Measurements from ENCODE around the gene SLC5A2. TPM values are rescaled to one million over a fixed set of nuclear protein-coding genes. Genes with fewer than 3 reads are reported as not detected.

Gene SLC5A2
- total and polyA plus RNA-seq, 2 of the 13 experiments (the other 11 are each of a cell fraction or from before 2014, with no cell fraction given): 0.24 to 0.97 TPM

DNA sequence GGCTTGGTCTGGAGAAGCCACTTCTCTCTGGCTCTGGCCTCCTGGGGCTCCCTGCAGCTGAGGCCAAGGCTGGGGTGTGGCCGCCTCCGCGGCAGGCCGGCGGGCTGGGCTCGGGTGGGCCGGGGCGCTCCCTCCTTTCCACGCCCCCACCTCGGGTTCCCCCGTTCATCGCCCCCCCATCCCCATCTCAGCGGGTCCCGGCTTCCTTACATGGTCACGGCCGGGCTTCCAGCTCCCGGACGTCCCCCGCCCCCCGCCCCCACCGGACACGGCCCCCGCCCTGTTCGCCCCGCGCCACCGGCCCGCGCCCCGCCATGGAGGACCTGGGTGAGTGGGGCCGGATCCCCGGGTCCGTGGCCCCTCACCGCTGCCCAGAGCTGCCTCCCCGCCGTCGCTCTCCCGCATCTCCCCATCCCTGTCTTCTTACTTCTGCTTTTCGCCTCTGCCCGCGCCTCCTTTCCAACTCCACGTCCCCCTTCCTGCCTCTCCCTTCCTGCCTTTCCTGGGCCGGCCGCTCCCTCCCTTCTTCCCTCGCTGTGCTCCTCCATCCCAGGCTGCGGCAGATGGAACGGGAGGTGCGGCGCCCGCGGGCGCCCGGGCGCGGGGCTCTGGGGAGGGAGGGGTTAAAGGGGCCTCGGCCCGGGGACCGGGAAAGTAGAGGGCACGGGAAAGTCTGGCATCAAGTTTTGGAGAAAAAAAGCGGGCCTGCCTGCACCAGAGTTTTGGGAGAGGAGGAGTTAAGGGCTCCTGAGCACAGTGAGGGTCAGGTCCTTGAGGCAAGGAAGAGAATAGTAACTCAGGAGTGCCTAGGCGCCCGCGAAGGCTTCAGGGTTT lies 10.8 kb upstream of the SLC5A2 start, which contains the start of gene TGFB1I1 (continued):
- TF ChIP-seq, protein P1, sequence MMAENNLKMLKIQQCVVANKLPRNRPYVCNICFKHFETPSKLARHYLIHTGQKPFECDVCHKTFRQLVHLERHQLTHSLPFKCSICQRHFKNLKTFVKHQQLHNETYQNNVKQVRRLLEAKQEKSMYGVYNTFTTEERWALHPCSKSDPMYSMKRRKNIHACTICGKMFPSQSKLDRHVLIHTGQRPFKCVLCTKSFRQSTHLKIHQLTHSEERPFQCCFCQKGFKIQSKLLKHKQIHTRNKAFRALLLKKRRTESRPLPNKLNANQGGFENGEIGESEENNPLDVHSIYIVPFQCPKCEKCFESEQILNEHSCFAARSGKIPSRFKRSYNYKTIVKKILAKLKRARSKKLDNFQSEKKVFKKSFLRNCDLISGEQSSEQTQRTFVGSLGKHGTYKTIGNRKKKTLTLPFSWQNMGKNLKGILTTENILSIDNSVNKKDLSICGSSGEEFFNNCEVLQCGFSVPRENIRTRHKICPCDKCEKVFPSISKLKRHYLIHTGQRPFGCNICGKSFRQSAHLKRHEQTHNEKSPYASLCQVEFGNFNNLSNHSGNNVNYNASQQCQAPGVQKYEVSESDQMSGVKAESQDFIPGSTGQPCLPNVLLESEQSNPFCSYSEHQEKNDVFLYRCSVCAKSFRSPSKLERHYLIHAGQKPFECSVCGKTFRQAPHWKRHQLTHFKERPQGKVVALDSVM (CRISPR knock-in tag; IDR thresholded peaks at IDR 0.05): no peak
- TF ChIP-seq TBX2 (CRISPR knock-in tag; IDR thresholded peaks at IDR 0.05; ENCODE audit: borderline replicate concordance) (peak; percentile 32; the same call in 1 of the 2 replicates), BCL6 (CRISPR knock-in tag; IDR thresholded peaks at IDR 0.05) (no peak), YEATS4 (CRISPR knock-in tag; IDR thresholded peaks at IDR 0.05; ENCODE audit: borderline replicate concordance) (no peak), AGO2 (optimal IDR thresholded peaks at IDR 0.05; ENCODE audit: low read depth, low read length) (peak; percentile 27), BORCS8-MEF2B (CRISPR knock-in tag; IDR thresholded peaks at IDR 0.05) (no peak), ZNF550 (CRISPR knock-in tag; IDR thresholded peaks at IDR 0.05; ENCODE audit: borderline replicate concordance) (no peak), PTBP1 (IDR thresholded peaks at IDR 0.05; ENCODE audit: low read depth, low read length, poor library complexity, severe bottlenecking) (no peak), HNRNPK (IDR thresholded peaks at IDR 0.05; ENCODE audit: low read depth, low read length, poor library complexity, severe bottlenecking) (peak; percentile 44), ZNF263 (CRISPR knock-in tag; IDR thresholded peaks at IDR 0.05) (peak; percentile 55), CENPX (CRISPR knock-in tag; IDR thresholded peaks at IDR 0.05) (no peak), MEF2D (CRISPR knock-in tag; IDR thresholded peaks at IDR 0.05) (no peak), ZNF33B (CRISPR knock-in tag; IDR thresholded peaks at IDR 0.05) (no peak), ZFP91 (CRISPR knock-in tag; IDR thresholded peaks at IDR 0.05; ENCODE audit: borderline replicate concordance) (peak; percentile 22; the same call in 1 of the 2 replicates), ZNF350 (CRISPR knock-in tag; IDR thresholded peaks at IDR 0.05; ENCODE audit: borderline replicate concordance, low read depth) (no peak), HNRNPLL (IDR thresholded peaks at IDR 0.05; ENCODE audit: low read depth, low read length, poor library complexity, severe bottlenecking) (peak; percentile 14), RCOR2 (CRISPR knock-in tag; IDR thresholded peaks at IDR 0.05) (no peak), ZFP62 (CRISPR knock-in tag; IDR thresholded peaks at IDR 0.05) (no peak), JUND (CRISPR knock-in tag; IDR thresholded peaks at IDR 0.05) (no peak)
- TF ChIP-seq, protein P2, sequence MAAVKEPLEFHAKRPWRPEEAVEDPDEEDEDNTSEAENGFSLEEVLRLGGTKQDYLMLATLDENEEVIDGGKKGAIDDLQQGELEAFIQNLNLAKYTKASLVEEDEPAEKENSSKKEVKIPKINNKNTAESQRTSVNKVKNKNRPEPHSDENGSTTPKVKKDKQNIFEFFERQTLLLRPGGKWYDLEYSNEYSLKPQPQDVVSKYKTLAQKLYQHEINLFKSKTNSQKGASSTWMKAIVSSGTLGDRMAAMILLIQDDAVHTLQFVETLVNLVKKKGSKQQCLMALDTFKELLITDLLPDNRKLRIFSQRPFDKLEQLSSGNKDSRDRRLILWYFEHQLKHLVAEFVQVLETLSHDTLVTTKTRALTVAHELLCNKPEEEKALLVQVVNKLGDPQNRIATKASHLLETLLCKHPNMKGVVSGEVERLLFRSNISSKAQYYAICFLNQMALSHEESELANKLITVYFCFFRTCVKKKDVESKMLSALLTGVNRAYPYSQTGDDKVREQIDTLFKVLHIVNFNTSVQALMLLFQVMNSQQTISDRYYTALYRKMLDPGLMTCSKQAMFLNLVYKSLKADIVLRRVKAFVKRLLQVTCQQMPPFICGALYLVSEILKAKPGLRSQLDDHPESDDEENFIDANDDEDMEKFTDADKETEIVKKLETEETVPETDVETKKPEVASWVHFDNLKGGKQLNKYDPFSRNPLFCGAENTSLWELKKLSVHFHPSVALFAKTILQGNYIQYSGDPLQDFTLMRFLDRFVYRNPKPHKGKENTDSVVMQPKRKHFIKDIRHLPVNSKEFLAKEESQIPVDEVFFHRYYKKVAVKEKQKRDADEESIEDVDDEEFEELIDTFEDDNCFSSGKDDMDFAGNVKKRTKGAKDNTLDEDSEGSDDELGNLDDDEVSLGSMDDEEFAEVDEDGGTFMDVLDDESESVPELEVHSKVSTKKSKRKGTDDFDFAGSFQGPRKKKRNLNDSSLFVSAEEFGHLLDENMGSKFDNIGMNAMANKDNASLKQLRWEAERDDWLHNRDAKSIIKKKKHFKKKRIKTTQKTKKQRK (IDR thresholded peaks at IDR 0.05; ENCODE audit: low read length): no peak
- TF ChIP-seq, protein P3, sequence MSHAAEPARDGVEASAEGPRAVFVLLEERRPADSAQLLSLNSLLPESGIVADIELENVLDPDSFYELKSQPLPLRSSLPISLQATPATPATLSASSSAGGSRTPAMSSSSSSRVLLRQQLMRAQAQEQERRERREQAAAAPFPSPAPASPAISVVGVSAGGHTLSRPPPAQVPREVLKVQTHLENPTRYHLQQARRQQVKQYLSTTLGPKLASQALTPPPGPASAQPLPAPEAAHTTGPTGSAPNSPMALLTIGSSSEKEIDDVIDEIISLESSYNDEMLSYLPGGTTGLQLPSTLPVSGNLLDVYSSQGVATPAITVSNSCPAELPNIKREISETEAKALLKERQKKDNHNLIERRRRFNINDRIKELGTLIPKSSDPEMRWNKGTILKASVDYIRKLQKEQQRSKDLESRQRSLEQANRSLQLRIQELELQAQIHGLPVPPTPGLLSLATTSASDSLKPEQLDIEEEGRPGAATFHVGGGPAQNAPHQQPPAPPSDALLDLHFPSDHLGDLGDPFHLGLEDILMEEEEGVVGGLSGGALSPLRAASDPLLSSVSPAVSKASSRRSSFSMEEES (CRISPR knock-in tag; IDR thresholded peaks at IDR 0.05): no peak
